Measurements from ENCODE around the gene POLR3F.

POLR3F gene

GRCh38 chr20:18507218-18508191 lies 40.3 kb downstream of the POLR3F start, which contains the start of gene SEC23B (continued):
- no peak for TF ChIP-seq ZNF488 (tag by site-specific recombination; IDR thresholded peaks at IDR 0.05)
- TF ChIP-seq ZSCAN5A (tag by site-specific recombination; IDR thresholded peaks at IDR 0.05): no peak
- no peak for TF ChIP-seq AEBP2 (tag by site-specific recombination; IDR thresholded peaks at IDR 0.05; ENCODE audit: borderline replicate concordance)
- no peak for TF ChIP-seq ZNF626 (tag by site-specific recombination; IDR thresholded peaks at IDR 0.05)
- TF ChIP-seq ZNF391 (tag by site-specific recombination; IDR thresholded peaks at IDR 0.05; ENCODE audit: borderline replicate concordance, low read depth): no peak
- no peak for TF ChIP-seq ZNF645 (tag by site-specific recombination; IDR thresholded peaks at IDR 0.05)
- TF ChIP-seq ZNF18 (tag by site-specific recombination; IDR thresholded peaks at IDR 0.05): peak; percentile 30; the same call in 1 of the 2 replicates
- TF ChIP-seq KLF10 (tag by site-specific recombination; IDR thresholded peaks at IDR 0.05): peak; percentile 55
- TF ChIP-seq PRDM10 (tag by site-specific recombination; IDR thresholded peaks at IDR 0.05): peak; percentile 95
- TF ChIP-seq ZNF184 (tag by site-specific recombination; IDR thresholded peaks at IDR 0.05): no peak
- no peak for TF ChIP-seq PBX3 (CRISPR knock-in tag; IDR thresholded peaks at IDR 0.05)
- TF ChIP-seq ZNF280D (tag by site-specific recombination; IDR thresholded peaks at IDR 0.05): no peak
- TF ChIP-seq ZNF26 (tag by site-specific recombination; IDR thresholded peaks at IDR 0.05): no peak
- peak; percentile 91 for TF ChIP-seq KLF9 (tag by site-specific recombination; IDR thresholded peaks at IDR 0.05; ENCODE audit: low read depth)
- no peak for TF ChIP-seq ZNF362 (tag by site-specific recombination; IDR thresholded peaks at IDR 0.05)
- peak; percentile 68; the same call in 1 of the 2 replicates for TF ChIP-seq TRIM28 (IDR thresholded peaks at IDR 0.05; ENCODE audit: borderline replicate concordance, low read length)
- no peak for TF ChIP-seq ZNF658 (tag by site-specific recombination; IDR thresholded peaks at IDR 0.05)
- no peak for TF ChIP-seq ZNF416 (tag by site-specific recombination; IDR thresholded peaks at IDR 0.05)
- peak; percentile 92 for TF ChIP-seq OSR2 (tag by site-specific recombination; IDR thresholded peaks at IDR 0.05)
